Type B pancreatic cell (in vitro differentiated cells): ENCODE measurements around the gene TNXB. TPM values are rescaled to one million over a fixed set of nuclear protein-coding genes. Genes with fewer than 3 reads are reported as not detected.

Source experiments
- DNase-seq: peaks from one replicate; pipeline ENCODE4 v3.0.0; 2021; ENCODE audit warnings: mixed read lengths; ENCODE audit not compliant: unreplicated experiment; ENCODE audit errors: extremely low spot score
- H3K27ac Mint-ChIP-seq: 2 replicates; pipeline ENCODE4 v1.8.0; 2021; ENCODE audit warnings: mild to moderate bottlenecking, mixed read lengths
- H3K27me3 Mint-ChIP-seq: 2 replicates; pipeline ENCODE4 v1.8.0; 2021; ENCODE audit warnings: mixed read lengths
- H3K36me3 Mint-ChIP-seq: 2 replicates; pipeline ENCODE4 v1.8.0; 2021; ENCODE audit warnings: mixed read lengths
- H3K4me1 Mint-ChIP-seq: one replicate; pipeline ENCODE4 v1.8.0; 2021; ENCODE audit warnings: mixed read lengths; ENCODE audit not compliant: unreplicated experiment
- H3K4me3 Mint-ChIP-seq: 2 replicates; pipeline ENCODE4 v1.8.0; 2021; ENCODE audit warnings: mild to moderate bottlenecking, mixed read lengths
- H3K9me3 Mint-ChIP-seq: 2 replicates; pipeline ENCODE4 v1.8.0; 2021; ENCODE audit warnings: mixed read lengths
- total RNA-seq: library from RNA; stranded (reverse); gene quantifications from 2 replicates; pipeline ENCODE4 v1.2.1, GENCODE V29; 2021; ENCODE audit warnings: low replicate concordance
- TF ChIP-seq, protein P1 (sequence below): fragments of 200-600 bp; sonication (generic); conservative IDR thresholded peaks from 2 replicates; pipeline ENCODE4 v1.5.0; 2021; ENCODE audit warnings: antibody characterized with exemption, mild to moderate bottlenecking

Gene TNXB
- total RNA-seq, 1 donor from 2014 or later = 22.2 TPM

DNA sequence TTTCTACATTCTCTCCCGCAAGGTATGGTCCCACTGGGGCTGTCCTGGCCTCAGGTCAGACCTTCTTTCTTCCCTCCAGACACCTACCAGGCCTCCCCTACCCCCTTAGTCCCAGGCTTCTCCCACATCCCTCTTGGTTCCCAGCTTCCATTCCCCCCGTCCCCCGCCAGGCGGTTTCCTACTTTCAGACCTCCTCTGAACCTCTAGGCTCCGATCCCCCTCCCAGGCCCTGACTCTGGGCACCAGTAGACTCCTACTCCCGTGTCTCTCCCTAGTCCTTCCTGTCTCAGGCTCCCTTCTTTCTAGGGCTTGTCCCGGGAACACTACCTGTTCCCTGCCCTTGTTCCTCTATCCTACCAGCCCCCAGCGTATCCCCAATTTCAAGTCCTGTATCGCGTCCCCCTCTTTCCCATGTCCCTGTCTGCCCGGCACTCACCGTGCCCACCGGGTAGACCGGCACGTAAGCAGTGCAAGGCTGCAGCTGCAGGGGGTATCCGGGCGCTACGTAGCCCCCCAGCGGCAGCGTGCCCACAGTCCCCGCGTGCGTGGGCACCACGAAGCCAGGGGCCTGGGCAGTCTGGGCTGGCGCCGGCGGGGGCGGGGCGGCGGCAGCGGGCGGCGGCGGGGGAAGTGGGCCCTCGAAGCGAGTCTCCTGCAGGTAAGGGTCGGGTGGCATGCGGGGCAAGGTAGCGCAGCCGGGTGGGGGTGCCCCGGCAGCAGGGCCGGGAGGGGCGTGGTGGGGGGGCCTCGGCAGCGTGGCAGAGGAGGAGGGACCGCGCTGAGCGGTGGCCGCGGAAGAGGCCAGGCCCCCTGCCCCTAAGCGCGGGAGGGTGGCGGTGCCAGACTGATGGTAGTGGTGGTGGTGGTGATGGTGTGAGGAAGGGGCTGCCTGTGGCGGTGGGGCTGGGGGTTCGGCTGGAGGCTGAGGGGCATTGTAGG lies 41.1 kb upstream of the TNXB start:
- no peak overlapping the region for H3K4me3 Mint-ChIP-seq
- TF ChIP-seq, protein P1, sequence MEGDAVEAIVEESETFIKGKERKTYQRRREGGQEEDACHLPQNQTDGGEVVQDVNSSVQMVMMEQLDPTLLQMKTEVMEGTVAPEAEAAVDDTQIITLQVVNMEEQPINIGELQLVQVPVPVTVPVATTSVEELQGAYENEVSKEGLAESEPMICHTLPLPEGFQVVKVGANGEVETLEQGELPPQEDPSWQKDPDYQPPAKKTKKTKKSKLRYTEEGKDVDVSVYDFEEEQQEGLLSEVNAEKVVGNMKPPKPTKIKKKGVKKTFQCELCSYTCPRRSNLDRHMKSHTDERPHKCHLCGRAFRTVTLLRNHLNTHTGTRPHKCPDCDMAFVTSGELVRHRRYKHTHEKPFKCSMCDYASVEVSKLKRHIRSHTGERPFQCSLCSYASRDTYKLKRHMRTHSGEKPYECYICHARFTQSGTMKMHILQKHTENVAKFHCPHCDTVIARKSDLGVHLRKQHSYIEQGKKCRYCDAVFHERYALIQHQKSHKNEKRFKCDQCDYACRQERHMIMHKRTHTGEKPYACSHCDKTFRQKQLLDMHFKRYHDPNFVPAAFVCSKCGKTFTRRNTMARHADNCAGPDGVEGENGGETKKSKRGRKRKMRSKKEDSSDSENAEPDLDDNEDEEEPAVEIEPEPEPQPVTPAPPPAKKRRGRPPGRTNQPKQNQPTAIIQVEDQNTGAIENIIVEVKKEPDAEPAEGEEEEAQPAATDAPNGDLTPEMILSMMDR = no peak
- H3K27me3 Mint-ChIP-seq = peaks cover 21% of the 10 kb centered on the region
- H3K36me3 Mint-ChIP-seq = peaks cover under 1% of the 10 kb centered on the region
- H3K9me3 Mint-ChIP-seq = no peaks in the 10 kb centered on the region
- peaks cover 44% of the 10 kb centered on the region for H3K4me1 Mint-ChIP-seq
- H3K27ac Mint-ChIP-seq = peak overlapping the region; percentile 24
- no peak for DNase-seq

DNA sequence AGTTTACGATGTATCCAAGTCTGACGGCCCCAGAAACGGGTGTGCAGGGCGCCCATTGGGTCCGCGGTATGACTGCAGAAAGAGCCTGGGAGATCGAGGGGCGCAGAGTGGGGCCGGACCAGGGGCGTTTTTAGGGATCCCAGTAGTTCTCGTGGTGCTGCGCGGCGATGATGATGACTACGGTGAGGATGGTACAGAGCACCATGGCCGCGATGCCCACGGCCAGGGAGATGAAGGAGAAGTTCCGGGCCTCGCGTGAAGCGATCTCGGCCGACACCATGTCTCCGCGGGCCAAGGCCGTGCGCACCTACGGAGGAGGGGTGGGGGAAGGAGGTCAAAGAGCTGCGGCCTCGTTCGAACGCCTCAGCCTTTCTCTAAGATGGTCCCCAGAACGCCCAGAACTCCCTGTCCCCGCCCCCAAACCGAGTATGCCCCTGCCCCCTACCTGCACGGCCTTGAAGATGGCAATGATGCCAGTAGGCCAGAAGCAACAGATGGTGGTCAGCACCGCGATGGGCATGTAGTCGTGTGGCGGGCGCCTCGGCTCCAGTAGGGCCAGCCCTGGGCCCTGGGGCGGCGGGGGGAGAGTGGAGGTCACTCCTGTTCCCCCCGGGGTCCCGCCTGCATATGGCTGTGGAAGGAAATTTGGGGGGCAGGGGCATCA lies 40.1 kb upstream of the TNXB start:
- Mint-ChIP-seq H3K4me1 (peaks cover 36% of the 10 kb centered on the region), H3K4me3 (no peak overlapping the region), H3K9me3 (no peaks in the 10 kb centered on the region), H3K36me3 (no peaks in the 10 kb centered on the region), H3K27me3 (peaks cover 21% of the 10 kb centered on the region), H3K27ac (no peak overlapping the region)
- DNase-seq = no peak
- TF ChIP-seq, protein P1 = no peak

DNA sequence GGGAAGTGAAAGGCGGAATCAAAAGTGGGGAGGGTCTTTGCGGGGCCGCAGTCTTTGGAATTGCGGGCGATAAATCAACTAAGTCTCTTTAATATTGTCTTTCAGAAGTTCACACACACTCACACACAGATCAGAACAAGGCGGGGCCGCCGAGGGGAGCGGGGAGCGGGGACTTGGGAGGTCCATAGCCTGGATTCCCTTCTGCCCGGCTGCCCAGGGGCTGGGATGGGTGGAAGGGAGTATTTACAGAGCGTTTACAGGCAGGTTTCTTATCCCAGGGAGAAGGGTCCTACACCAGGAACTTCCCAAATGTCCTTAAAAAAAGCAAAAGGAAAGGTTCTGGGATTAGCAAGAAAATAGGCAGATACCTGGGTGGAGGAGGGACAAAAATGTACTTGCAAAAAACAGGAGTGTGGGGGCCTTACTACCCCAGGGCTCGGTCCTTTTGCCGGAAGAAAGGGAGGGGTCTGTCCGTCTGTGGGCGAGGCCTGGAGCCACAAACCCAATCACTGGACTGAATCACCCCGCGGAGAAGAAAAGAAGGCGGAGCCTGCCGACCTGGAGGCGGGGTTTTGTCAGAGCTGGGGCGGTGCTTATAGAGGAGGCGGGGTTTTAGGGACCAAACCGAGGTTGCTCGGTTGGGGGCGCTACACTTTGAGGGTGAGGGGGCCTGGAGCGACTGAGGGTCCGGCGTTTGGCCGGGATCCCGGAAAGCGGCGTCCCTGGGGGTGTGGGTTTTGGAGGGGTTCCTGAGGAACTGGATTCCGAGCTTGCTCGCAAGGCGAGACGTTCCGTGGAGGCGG lies 39.4 kb upstream of the TNXB start:
- H3K4me3 Mint-ChIP-seq = no peak overlapping the region
- H3K27me3 Mint-ChIP-seq = peaks cover 21% of the 10 kb centered on the region
- TF ChIP-seq, protein P1 = no peak
- no peaks in the 10 kb centered on the region for H3K36me3 Mint-ChIP-seq
- no peak for DNase-seq
- no peaks in the 10 kb centered on the region for H3K9me3 Mint-ChIP-seq
- no peak overlapping the region for H3K27ac Mint-ChIP-seq
- H3K4me1 Mint-ChIP-seq = peaks cover 31% of the 10 kb centered on the region

DNA sequence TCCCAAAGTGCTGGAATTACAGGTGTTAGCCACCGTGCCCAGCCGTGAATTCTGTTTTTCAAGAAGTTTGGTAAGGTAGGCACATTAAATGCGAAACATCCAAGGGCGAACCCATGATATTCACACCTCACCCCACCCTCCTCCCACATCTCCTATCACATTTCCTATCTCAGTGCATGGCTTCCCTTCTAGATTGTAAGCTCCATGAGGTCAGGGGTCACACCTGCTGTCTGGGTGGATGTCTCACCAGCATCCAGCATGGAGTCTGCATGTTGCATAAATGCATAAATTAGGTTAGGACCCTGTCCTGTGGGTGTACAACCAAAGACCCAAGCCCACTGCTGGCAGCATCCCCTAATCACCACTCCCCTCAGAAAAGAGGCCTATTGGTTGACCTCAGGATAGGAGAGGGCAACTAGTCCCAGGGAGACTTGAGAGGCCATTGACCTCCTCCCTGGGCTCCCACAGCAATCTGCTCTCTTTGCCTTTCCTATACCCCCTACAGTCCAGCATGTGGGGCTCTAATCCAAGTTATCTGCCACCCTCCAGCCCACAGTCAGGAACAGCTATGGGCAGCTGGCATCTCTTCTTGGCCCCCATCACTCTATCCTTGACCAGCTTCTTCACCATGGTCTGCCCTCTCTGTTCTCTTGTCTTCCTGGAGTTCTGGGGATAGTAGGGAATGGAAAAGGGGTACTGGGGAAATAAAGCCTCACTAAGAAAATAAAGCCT lies 38.4 kb upstream of the TNXB start:
- Mint-ChIP-seq H3K4me3 (no peak overlapping the region), H3K36me3 (no peaks in the 10 kb centered on the region), H3K27me3 (peaks cover 18% of the 10 kb centered on the region), H3K4me1 (peaks cover 24% of the 10 kb centered on the region), H3K9me3 (no peaks in the 10 kb centered on the region), H3K27ac (no peak overlapping the region)
- TF ChIP-seq, protein P1 = no peak
- DNase-seq = no peak

DNA sequence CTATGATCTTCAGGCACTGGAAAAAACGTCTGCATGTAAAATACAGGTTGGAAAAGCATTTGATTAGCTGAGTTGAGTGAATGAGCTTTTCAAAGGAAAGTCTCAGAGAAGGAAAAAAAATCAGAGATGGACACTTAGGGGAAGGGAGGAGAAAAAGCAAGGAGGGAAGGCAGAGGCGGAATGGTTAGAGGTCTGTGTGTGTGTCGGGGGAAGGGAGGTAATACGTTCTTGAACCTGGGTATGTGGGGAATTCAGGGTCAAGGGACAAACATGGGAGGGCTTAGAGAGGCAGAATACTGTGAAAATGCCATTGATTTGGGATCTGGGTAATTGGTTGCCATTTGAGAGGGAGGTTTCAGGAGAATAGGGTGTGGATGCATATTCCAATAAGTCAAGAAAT lies 37.5 kb upstream of the TNXB start:
- Mint-ChIP-seq H3K36me3 (no peaks in the 10 kb centered on the region), H3K4me1 (peaks cover 18% of the 10 kb centered on the region), H3K9me3 (no peaks in the 10 kb centered on the region), H3K27ac (no peak overlapping the region), H3K4me3 (no peak overlapping the region), H3K27me3 (peaks cover 18% of the 10 kb centered on the region)
- no peak for DNase-seq
- TF ChIP-seq, protein P1 = no peak
